ENCODE measurements around the gene HEYL.

HEYL gene

DNA sequence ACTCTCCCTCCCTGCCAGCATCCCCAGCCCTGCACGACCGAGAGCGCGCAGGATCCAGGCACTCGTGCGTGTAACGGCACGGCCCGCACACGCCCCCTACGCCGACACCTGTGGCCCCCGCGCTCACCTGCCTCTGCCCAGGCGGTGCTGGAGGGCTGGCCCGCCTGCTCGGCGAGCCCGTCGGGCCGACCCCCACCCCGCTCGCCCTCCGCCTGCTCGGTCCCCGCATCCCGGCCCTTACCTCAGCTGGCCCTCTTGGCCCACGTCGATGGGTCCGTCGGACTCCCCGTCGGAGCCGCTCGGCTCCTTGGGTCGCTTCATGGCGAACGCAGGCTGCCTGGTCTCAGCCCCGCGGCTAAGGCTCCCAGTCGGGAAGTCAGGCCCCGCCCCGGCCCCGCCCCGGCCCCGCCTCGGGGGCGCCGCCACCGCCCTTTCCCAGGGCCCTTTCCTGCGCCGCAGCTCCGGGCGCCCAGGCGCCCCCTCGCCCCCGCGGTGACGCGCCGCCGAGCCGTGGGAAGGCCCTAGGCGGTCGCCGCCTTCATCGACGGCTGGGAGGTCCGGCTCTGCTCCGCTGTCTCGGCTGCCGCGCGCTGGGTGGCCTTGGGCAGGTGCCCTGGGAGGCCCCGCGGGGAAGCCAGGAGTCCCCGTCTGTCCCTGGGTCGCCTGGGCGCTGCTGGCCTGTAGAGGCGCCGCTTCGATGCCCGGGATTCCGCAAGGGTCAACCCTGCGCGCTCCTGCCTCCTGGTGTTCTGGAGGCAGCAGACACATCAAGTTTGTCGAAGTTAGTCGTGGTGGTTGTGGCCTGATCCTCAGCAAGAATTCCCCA, at the start of gene HEYL:
TSS of gene HEYL (minus strand) at position 339 of the 826 bp plus-strand sequence. CDS start at position 321, 18 bp downstream.
- H3K4me3 ChIP-seq (ENCODE audit: low read length in 2 of 2), result peak within 1 kb of the TSS; percentile 56 to 57
- H3K27me3 ChIP-seq (ENCODE audit: control insufficient read depth in 2 of 2, insufficient read depth in 2 of 2, low read length in 2 of 2), result peaks cover 0 to 3% of the 10 kb centered on the region in 2 donors
- no peaks in the 10 kb centered on the region for H3K36me3 ChIP-seq (ENCODE audit: control insufficient read depth in 2 of 2, insufficient read depth in 2 of 2, low read length in 2 of 2)
- H3K9ac ChIP-seq (ENCODE audit: low read depth in 1 of 2, low read length in 2 of 2), result peak within 1 kb of the TSS; percentile 1 to 63
- peaks cover 0 to 4% of the 10 kb centered on the region in 2 donors for H3K4me1 ChIP-seq (ENCODE audit: control insufficient read depth in 2 of 2, insufficient read depth in 2 of 2, low read length in 2 of 2)
- H3K9me3 ChIP-seq (ENCODE audit: control insufficient read depth in 2 of 2, low read length in 2 of 2), result no peaks in the 10 kb centered on the region
- peak within 1 kb of the TSS; percentile 23 to 35 for H3K27ac ChIP-seq (ENCODE audit: low read depth in 2 of 2, low read length in 2 of 2)

- no peak overlapping the region for H3K4me3 ChIP-seq (ENCODE audit: low read length in 2 of 2)
- no peak overlapping the region for H3K27ac ChIP-seq (ENCODE audit: low read depth in 2 of 2, low read length in 2 of 2)
- peaks cover 2 to 4% of the 10 kb centered on the region in 2 donors for H3K4me1 ChIP-seq (ENCODE audit: control insufficient read depth in 2 of 2, insufficient read depth in 2 of 2, low read length in 2 of 2)
- H3K36me3 ChIP-seq (ENCODE audit: control insufficient read depth in 2 of 2, insufficient read depth in 2 of 2, low read length in 2 of 2), result no peaks in the 10 kb centered on the region
- no peaks in the 10 kb centered on the region for H3K9me3 ChIP-seq (ENCODE audit: control insufficient read depth in 2 of 2, low read length in 2 of 2)
- peaks cover 48 to 54% of the 10 kb centered on the region in 2 donors for H3K27me3 ChIP-seq (ENCODE audit: control insufficient read depth in 2 of 2, insufficient read depth in 2 of 2, low read length in 2 of 2)
- no peak overlapping the region for H3K9ac ChIP-seq (ENCODE audit: low read depth in 1 of 2, low read length in 2 of 2)
Observed at GRCh38 chr1:39689214-39689613, 49.8 kb upstream of the HEYL start.

DNA sequence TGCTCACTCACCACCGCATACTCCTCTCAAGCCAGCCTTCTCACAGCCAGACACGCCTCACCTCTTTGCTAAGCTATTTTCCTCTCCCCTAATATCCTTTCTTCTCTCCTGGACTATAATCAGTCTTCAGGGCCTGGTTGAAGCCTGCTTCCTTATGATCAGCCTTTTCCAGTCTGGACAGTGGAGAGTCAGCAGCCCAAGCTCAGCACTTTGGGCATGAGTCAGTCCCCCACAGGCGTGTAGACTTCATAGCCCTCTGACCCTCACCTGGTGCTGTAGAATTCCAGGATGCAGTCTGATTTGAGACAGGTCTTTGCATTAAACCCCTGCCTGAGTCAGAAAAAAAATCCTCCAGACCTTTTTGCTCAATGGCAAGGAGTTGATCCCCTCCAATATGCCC, 49.3 kb upstream of the HEYL start:
- no peaks in the 10 kb centered on the region for H3K36me3 ChIP-seq (ENCODE audit: control insufficient read depth in 2 of 2, insufficient read depth in 2 of 2, low read length in 2 of 2)
- no peak overlapping the region for H3K9ac ChIP-seq (ENCODE audit: low read depth in 1 of 2, low read length in 2 of 2)
- H3K9me3 ChIP-seq (ENCODE audit: control insufficient read depth in 2 of 2, low read length in 2 of 2), result no peaks in the 10 kb centered on the region
- H3K27me3 ChIP-seq (ENCODE audit: control insufficient read depth in 2 of 2, insufficient read depth in 2 of 2, low read length in 2 of 2), result peaks cover 48 to 59% of the 10 kb centered on the region in 2 donors
- H3K4me3 ChIP-seq (ENCODE audit: low read length in 2 of 2), result no peak overlapping the region
- peaks cover 2 to 4% of the 10 kb centered on the region in 2 donors for H3K4me1 ChIP-seq (ENCODE audit: control insufficient read depth in 2 of 2, insufficient read depth in 2 of 2, low read length in 2 of 2)
- no peak overlapping the region for H3K27ac ChIP-seq (ENCODE audit: low read depth in 2 of 2, low read length in 2 of 2)

DNA sequence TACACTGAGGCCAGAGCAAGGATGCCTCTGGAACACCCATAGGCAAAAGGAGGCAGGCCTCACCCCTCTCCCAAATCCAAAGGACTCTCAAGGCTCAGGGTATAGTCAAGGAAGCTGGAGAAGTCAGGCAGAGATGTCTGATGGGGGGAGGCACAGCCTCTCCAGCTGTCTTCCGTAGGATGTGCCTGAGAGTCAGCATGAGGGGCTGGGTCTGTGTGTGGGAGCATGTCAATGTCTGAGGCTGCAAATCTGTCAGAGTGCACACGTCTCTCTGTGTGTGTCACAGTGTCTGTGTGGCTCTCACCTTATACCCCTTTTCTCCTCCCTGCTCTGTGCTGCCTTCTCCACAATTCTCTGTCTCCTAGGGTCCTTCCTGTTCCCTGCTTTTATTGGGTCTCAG, 47.8 kb upstream of the HEYL start:
- Histone ChIP-seq H3K4me1 (ENCODE audit: control insufficient read depth in 2 of 2, insufficient read depth in 2 of 2, low read length in 2 of 2) (peaks cover 2 to 4% of the 10 kb centered on the region in 2 donors), H3K4me3 (ENCODE audit: low read length in 2 of 2) (no peak overlapping the region), H3K36me3 (ENCODE audit: control insufficient read depth in 2 of 2, insufficient read depth in 2 of 2, low read length in 2 of 2) (no peaks in the 10 kb centered on the region), H3K27me3 (ENCODE audit: control insufficient read depth in 2 of 2, insufficient read depth in 2 of 2, low read length in 2 of 2) (peaks cover 42 to 59% of the 10 kb centered on the region in 2 donors), H3K27ac (ENCODE audit: low read depth in 2 of 2, low read length in 2 of 2) (no peak overlapping the region), H3K9me3 (ENCODE audit: control insufficient read depth in 2 of 2, low read length in 2 of 2) (no peaks in the 10 kb centered on the region), H3K9ac (ENCODE audit: low read depth in 1 of 2, low read length in 2 of 2) (no peak overlapping the region)

- Histone ChIP-seq H3K27ac (ENCODE audit: low read depth in 2 of 2, low read length in 2 of 2) (no peak overlapping the region), H3K4me3 (ENCODE audit: low read length in 2 of 2) (no peak overlapping the region), H3K9ac (ENCODE audit: low read depth in 1 of 2, low read length in 2 of 2) (no peak overlapping the region), H3K9me3 (ENCODE audit: control insufficient read depth in 2 of 2, low read length in 2 of 2) (no peaks in the 10 kb centered on the region), H3K36me3 (ENCODE audit: control insufficient read depth in 2 of 2, insufficient read depth in 2 of 2, low read length in 2 of 2) (no peaks in the 10 kb centered on the region), H3K27me3 (ENCODE audit: control insufficient read depth in 2 of 2, insufficient read depth in 2 of 2, low read length in 2 of 2) (peaks cover 32 to 52% of the 10 kb centered on the region in 2 donors), H3K4me1 (ENCODE audit: control insufficient read depth in 2 of 2, insufficient read depth in 2 of 2, low read length in 2 of 2) (no peaks in the 10 kb centered on the region)
Observed at GRCh38 chr1:39685071-39685470, 45.6 kb upstream of the HEYL start.

DNA sequence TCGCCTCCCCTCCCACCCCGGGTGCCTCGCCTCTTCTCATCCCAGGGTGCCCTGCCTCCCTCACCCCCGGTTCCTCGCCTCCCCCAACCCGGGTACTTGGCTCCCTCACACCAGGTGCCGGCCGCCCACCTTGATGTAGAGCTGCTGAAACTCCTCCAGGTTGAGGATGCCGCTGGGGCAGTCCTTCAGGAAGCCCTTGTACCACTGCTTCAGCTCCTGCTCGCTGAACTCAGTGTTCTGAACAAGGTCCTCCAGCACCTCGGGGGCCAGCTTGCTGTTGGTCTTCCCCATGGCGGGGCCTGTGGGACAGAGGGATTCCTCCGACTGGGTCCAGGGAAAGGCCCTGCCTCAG, 44.8 kb upstream of the HEYL start:
- H3K27me3 ChIP-seq (ENCODE audit: control insufficient read depth in 2 of 2, insufficient read depth in 2 of 2, low read length in 2 of 2), result peaks cover 24 to 45% of the 10 kb centered on the region in 2 donors

DNA sequence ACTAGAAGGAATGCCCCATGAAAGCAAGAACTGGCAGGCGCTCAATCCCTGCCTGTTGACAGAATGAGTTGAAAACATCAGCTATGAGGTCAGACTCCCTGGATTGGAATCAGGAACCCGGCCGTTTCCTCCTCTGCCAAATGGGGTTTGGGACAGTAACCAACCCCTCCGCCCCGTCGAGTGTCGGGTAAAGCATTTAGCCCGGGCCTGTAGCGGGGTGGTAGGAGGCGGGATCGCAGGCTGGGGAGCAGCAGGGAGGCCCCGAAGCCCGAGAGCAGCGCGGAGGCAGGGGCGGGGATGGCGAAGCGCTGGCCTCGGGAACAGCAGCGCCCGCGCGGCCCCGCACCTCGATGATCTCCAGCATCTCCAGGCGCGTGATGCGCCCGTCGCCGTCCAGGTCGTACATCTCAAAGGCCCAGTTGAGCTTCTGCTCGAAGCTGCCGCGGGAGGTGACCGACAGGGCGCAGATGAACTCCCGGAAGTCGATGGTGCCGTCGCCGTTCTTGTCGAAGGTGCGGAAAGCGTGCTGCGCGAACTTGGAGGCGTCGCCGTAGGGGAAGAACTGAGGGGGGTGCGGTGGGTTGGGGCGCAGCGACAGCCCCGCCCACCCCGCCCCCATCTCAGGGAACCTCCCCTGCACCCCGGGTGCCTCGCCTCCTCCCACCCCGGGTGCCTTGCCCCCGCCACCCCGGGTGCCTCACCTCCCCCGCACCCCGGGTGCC, 44.3 kb upstream of the HEYL start:
- H3K9me3 ChIP-seq (ENCODE audit: control insufficient read depth in 2 of 2, low read length in 2 of 2), result no peaks in the 10 kb centered on the region
- no peaks in the 10 kb centered on the region for H3K4me1 ChIP-seq (ENCODE audit: control insufficient read depth in 2 of 2, insufficient read depth in 2 of 2, low read length in 2 of 2)
- no peaks in the 10 kb centered on the region for H3K36me3 ChIP-seq (ENCODE audit: control insufficient read depth in 2 of 2, insufficient read depth in 2 of 2, low read length in 2 of 2)
- no peak overlapping the region for H3K27ac ChIP-seq (ENCODE audit: low read depth in 2 of 2, low read length in 2 of 2)
- H3K27me3 ChIP-seq (ENCODE audit: control insufficient read depth in 2 of 2, insufficient read depth in 2 of 2, low read length in 2 of 2), result peaks cover 21 to 41% of the 10 kb centered on the region in 2 donors
- H3K4me3 ChIP-seq (ENCODE audit: low read length in 2 of 2), result no peak overlapping the region
- no peak overlapping the region for H3K9ac ChIP-seq (ENCODE audit: low read depth in 1 of 2, low read length in 2 of 2)

More for the DNA sequence above, 44.8 kb upstream of the HEYL start:
- H3K9me3 ChIP-seq (ENCODE audit: control insufficient read depth in 2 of 2, low read length in 2 of 2), result no peaks in the 10 kb centered on the region
- H3K9ac ChIP-seq (ENCODE audit: low read depth in 1 of 2, low read length in 2 of 2), result no peak overlapping the region
- H3K36me3 ChIP-seq (ENCODE audit: control insufficient read depth in 2 of 2, insufficient read depth in 2 of 2, low read length in 2 of 2), result no peaks in the 10 kb centered on the region
- no peak overlapping the region for H3K4me3 ChIP-seq (ENCODE audit: low read length in 2 of 2)
- H3K4me1 ChIP-seq (ENCODE audit: control insufficient read depth in 2 of 2, insufficient read depth in 2 of 2, low read length in 2 of 2), result no peaks in the 10 kb centered on the region
- no peak overlapping the region for H3K27ac ChIP-seq (ENCODE audit: low read depth in 2 of 2, low read length in 2 of 2)

DNA sequence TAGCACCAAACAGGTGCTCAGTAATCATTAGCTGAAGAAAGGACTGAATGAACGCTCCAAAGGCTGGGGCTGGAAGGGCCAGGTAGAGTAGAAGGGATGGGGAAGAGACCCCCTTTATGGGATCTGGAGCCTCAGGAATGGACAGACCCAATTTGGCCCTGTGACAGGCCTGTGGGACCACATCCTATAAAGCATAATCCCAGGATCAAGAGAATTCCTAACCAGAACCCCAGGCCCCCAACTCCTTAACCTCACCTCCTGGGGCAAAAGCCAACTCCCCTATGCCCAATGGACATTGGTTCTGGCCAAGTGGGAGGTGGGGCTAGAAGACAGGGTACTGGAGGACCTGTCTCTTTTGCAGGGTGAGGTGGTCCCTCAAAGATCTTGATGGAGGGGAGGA, 42.6 kb upstream of the HEYL start:
- no peaks in the 10 kb centered on the region for H3K36me3 ChIP-seq (ENCODE audit: control insufficient read depth in 2 of 2, insufficient read depth in 2 of 2, low read length in 2 of 2)
- H3K4me3 ChIP-seq (ENCODE audit: low read length in 2 of 2), result no peak overlapping the region
- H3K27me3 ChIP-seq (ENCODE audit: control insufficient read depth in 2 of 2, insufficient read depth in 2 of 2, low read length in 2 of 2), result peaks cover 17 to 38% of the 10 kb centered on the region in 2 donors
- no peaks in the 10 kb centered on the region for H3K4me1 ChIP-seq (ENCODE audit: control insufficient read depth in 2 of 2, insufficient read depth in 2 of 2, low read length in 2 of 2)
- no peak overlapping the region for H3K27ac ChIP-seq (ENCODE audit: low read depth in 2 of 2, low read length in 2 of 2)
- no peaks in the 10 kb centered on the region for H3K9me3 ChIP-seq (ENCODE audit: control insufficient read depth in 2 of 2, low read length in 2 of 2)
- H3K9ac ChIP-seq (ENCODE audit: low read depth in 1 of 2, low read length in 2 of 2), result no peak overlapping the region

- no peak overlapping the region for H3K9ac ChIP-seq (ENCODE audit: low read depth in 1 of 2, low read length in 2 of 2)
- no peak overlapping the region for H3K27ac ChIP-seq (ENCODE audit: low read depth in 2 of 2, low read length in 2 of 2)
- H3K9me3 ChIP-seq (ENCODE audit: control insufficient read depth in 2 of 2, low read length in 2 of 2), result no peaks in the 10 kb centered on the region
- no peaks in the 10 kb centered on the region for H3K36me3 ChIP-seq (ENCODE audit: control insufficient read depth in 2 of 2, insufficient read depth in 2 of 2, low read length in 2 of 2)
- peaks cover 12 to 36% of the 10 kb centered on the region in 2 donors for H3K27me3 ChIP-seq (ENCODE audit: control insufficient read depth in 2 of 2, insufficient read depth in 2 of 2, low read length in 2 of 2)
- no peak overlapping the region for H3K4me3 ChIP-seq (ENCODE audit: low read length in 2 of 2)
- no peaks in the 10 kb centered on the region for H3K4me1 ChIP-seq (ENCODE audit: control insufficient read depth in 2 of 2, insufficient read depth in 2 of 2, low read length in 2 of 2)
Observed at GRCh38 chr1:39681294-39681693, 41.9 kb upstream of the HEYL start.

DNA sequence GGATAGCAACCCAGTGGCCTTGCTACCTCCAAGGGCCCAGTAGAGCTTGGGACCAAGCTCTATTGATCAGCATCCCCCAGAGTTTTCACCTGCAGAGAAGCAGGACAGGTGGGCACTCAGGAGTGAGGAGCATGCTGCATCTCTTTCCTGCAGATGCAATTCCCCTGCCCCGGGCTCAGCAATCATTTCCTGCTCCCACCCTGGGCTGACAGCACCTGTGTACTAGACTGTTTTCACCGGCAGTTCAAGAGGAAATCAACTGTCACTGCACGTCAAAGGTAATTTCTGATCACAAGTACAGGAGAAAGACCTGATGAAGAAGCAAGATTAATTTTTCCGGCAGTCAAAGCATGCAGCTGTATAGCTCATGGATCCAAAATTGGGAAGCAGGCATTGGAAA, 41.3 kb upstream of the HEYL start:
- H3K9ac ChIP-seq (ENCODE audit: low read depth in 1 of 2, low read length in 2 of 2), result no peak overlapping the region
- no peaks in the 10 kb centered on the region for H3K36me3 ChIP-seq (ENCODE audit: control insufficient read depth in 2 of 2, insufficient read depth in 2 of 2, low read length in 2 of 2)
- H3K4me3 ChIP-seq (ENCODE audit: low read length in 2 of 2), result no peak overlapping the region
- peaks cover 11 to 36% of the 10 kb centered on the region in 2 donors for H3K27me3 ChIP-seq (ENCODE audit: control insufficient read depth in 2 of 2, insufficient read depth in 2 of 2, low read length in 2 of 2)
- H3K27ac ChIP-seq (ENCODE audit: low read depth in 2 of 2, low read length in 2 of 2), result no peak overlapping the region
- H3K9me3 ChIP-seq (ENCODE audit: control insufficient read depth in 2 of 2, low read length in 2 of 2), result no peaks in the 10 kb centered on the region
- no peaks in the 10 kb centered on the region for H3K4me1 ChIP-seq (ENCODE audit: control insufficient read depth in 2 of 2, insufficient read depth in 2 of 2, low read length in 2 of 2)
